MM.1S (cell line): Measurements from ENCODE around the gene TUBGCP6.
"Not testable (repeated sequence)": the region's sequence is repeated elsewhere in the genome, so short reads cannot be mapped to it uniquely, and the experiment has no call there.

ENCODE experiments used
- DNase-seq: peaks from one replicate; pipeline ENCODE4 v3.0.0-alpha.2; 2015
- H2AFZ ChIP-seq: fragments of 300-600 bp; sonication (generic); 2 replicates; pipeline ENCODE4 v1.6.0; 2016; ENCODE audit warnings: antibody characterized with exemption, low read length
- H3F3A ChIP-seq: fragments of 300-600 bp; sonication (generic); 2 replicates; pipeline ENCODE4 v1.6.1; 2016; ENCODE audit warnings: mild to moderate bottlenecking, antibody characterized with exemption, low read length, moderate library complexity, mixed read lengths; ENCODE audit not compliant: insufficient read depth
- H3K27ac ChIP-seq: fragments of 300-600 bp; sonication (generic); 2 replicates; pipeline ENCODE4 v1.5.1; 2016; ENCODE audit warnings: mild to moderate bottlenecking, low read length
- H3K27me3 ChIP-seq: fragments of 300-600 bp; sonication (generic); replicated peaks from 2 replicates; pipeline ENCODE4 v1.6.0; 2016; ENCODE audit warnings: low read length; ENCODE audit not compliant: insufficient read depth
- H3K36me3 ChIP-seq: fragments of 300-600 bp; sonication (generic); replicated peaks from 2 replicates; pipeline ENCODE4 v1.6.1; 2016; ENCODE audit warnings: mild to moderate bottlenecking, low read length, mixed read lengths; ENCODE audit not compliant: insufficient read depth
- H3K4me1 ChIP-seq: fragments of 300-600 bp; sonication (generic); 2 replicates; pipeline ENCODE4 v1.6.1; 2016; ENCODE audit warnings: low read length, mixed read lengths
- H3K4me2 ChIP-seq: fragments of 300-600 bp; sonication (generic); 2 replicates; pipeline ENCODE4 v1.6.0; 2016; ENCODE audit warnings: low read depth, low read length
- H3K4me3 ChIP-seq: fragments of 300-600 bp; sonication (generic); 2 replicates; pipeline ENCODE4 v1.5.1; 2016; ENCODE audit warnings: low read length, mixed read lengths
- H3K79me2 ChIP-seq: fragments of 300-600 bp; sonication (generic); 2 replicates; pipeline ENCODE4 v1.6.1; 2016; ENCODE audit warnings: mixed run types, low read length, mixed read lengths
- H3K9ac ChIP-seq: fragments of 300-600 bp; sonication (generic); 2 replicates; pipeline ENCODE4 v1.6.1; 2016; ENCODE audit warnings: low read length, mixed read lengths
- H3K9me2 ChIP-seq: fragments of 300-600 bp; sonication (generic); replicated peaks from 2 replicates; pipeline ENCODE4 v1.6.1; 2016; ENCODE audit warnings: mild to moderate bottlenecking, low read length, mixed read lengths; ENCODE audit not compliant: insufficient read depth
- H3K9me3 ChIP-seq: fragments of 300-600 bp; sonication (generic); replicated peaks from 2 replicates; pipeline ENCODE4 v1.6.1; 2016; ENCODE audit warnings: mild to moderate bottlenecking, low read length, mixed read lengths; ENCODE audit not compliant: insufficient read depth
- H4K20me1 ChIP-seq: fragments of 300-600 bp; sonication (generic); 2 replicates; pipeline ENCODE4 v1.6.1; 2016; ENCODE audit warnings: mild to moderate bottlenecking, low read length, moderate library complexity, mixed read lengths; ENCODE audit not compliant: insufficient read depth
- CTCF ChIP-seq: fragments of 300-600 bp; sonication (generic); IDR thresholded peaks from 2 replicates; pipeline ENCODE4 v1.5.1; 2016; ENCODE audit warnings: antibody characterized with exemption, low read length, mixed read lengths
- EZH2 ChIP-seq: fragments of 300-600 bp; sonication (generic); optimal IDR thresholded peaks from 2 replicates; pipeline ENCODE3; 2017; ENCODE audit warnings: low read depth, mild to moderate bottlenecking, antibody characterized with exemption, low read length, mixed read lengths
- EZH2phosphoT487 ChIP-seq: fragments of 300-600 bp; sonication (generic); IDR thresholded peaks from 2 replicates; pipeline ENCODE4 v1.6.1; 2018; ENCODE audit warnings: antibody characterized with exemption, low read length

Gene TUBGCP6

GRCh38 chr22:50274311-50274710 is 29.5 kb upstream of the TUBGCP6 start:
- Histone ChIP-seq H3K4me3 (no peak overlapping the region), H3K9me2 (no peaks in the 10 kb centered on the region), H3K36me3 (no peaks in the 10 kb centered on the region), H3K4me2 (no peak overlapping the region), H3K27me3 (peaks cover 19% of the 10 kb centered on the region), H2AFZ (no peak overlapping the region), H3F3A (peaks cover 12% of the 10 kb centered on the region), H4K20me1 (no peaks in the 10 kb centered on the region), H3K4me1 (peaks cover 14% of the 10 kb centered on the region; the same call in 1 of the 2 replicates), H3K9me3 (no peaks in the 10 kb centered on the region), H3K9ac (no peak overlapping the region), H3K79me2 (no peaks in the 10 kb centered on the region), H3K27ac (no peak overlapping the region)
- DNase-seq, result peak; percentile 65
- TF ChIP-seq CTCF, result peak; percentile 26
- TF ChIP-seq EZH2, result no peak
- TF ChIP-seq EZH2phosphoT487, result no peak

- not testable (repeated sequence) for H3K4me2 ChIP-seq, DNase-seq, H3K9ac ChIP-seq, H3K79me2 ChIP-seq, H3K4me3 ChIP-seq, H2AFZ ChIP-seq, H3K9me2 ChIP-seq, H3K36me3 ChIP-seq, H3K27ac ChIP-seq, H4K20me1 ChIP-seq, H3K9me3 ChIP-seq
- H3K4me1 ChIP-seq, result peaks cover 14% of the 10 kb centered on the region; the same call in 1 of the 2 replicates
- H3F3A ChIP-seq, result peaks cover 15% of the 10 kb centered on the region
- peaks cover 20% of the 10 kb centered on the region for H3K27me3 ChIP-seq
These were observed 29.0 kb upstream of the TUBGCP6 start for GRCh38 chr22:50273781-50274180.

GRCh38 chr22:50273352-50273751 is 28.5 kb upstream of the TUBGCP6 start:
- not testable (repeated sequence) for H3K4me2 ChIP-seq, H3K79me2 ChIP-seq, H4K20me1 ChIP-seq, H3K9me3 ChIP-seq, H3K9me2 ChIP-seq, H2AFZ ChIP-seq, H3K9ac ChIP-seq, H3K4me3 ChIP-seq, DNase-seq, H3K27ac ChIP-seq, H3K36me3 ChIP-seq
- Histone ChIP-seq H3K4me1 (peaks cover 14% of the 10 kb centered on the region; the same call in 1 of the 2 replicates), H3F3A (peaks cover 15% of the 10 kb centered on the region), H3K27me3 (peaks cover 20% of the 10 kb centered on the region)

GRCh38 chr22:50272044-50272802 is 27.4 kb upstream of the TUBGCP6 start:
- H3K4me1 ChIP-seq, result peaks cover 14% of the 10 kb centered on the region; the same call in 1 of the 2 replicates
- H3K27me3 ChIP-seq, result peaks cover 20% of the 10 kb centered on the region
- H2AFZ ChIP-seq, result no peak overlapping the region
- no peak overlapping the region for H3K9ac ChIP-seq
- H3F3A ChIP-seq, result peaks cover 15% of the 10 kb centered on the region
- no peaks in the 10 kb centered on the region for H3K36me3 ChIP-seq
- no peaks in the 10 kb centered on the region for H3K9me2 ChIP-seq
- H3K4me2 ChIP-seq, result no peak overlapping the region
- H4K20me1 ChIP-seq, result no peaks in the 10 kb centered on the region
- H3K27ac ChIP-seq, result no peak overlapping the region
- DNase-seq, result no peak
- no peak overlapping the region for H3K4me3 ChIP-seq
- no peaks in the 10 kb centered on the region for H3K79me2 ChIP-seq
- TF ChIP-seq EZH2phosphoT487 (no peak), EZH2 (no peak), CTCF (no peak)
- H3K9me3 ChIP-seq, result no peaks in the 10 kb centered on the region
